K562 (cell line): ENCODE data around the gene LMTK2. TPM values are rescaled to one million over a fixed set of nuclear protein-coding genes. Genes with fewer than 3 reads are reported as not detected.
A peak's percentile ranks its signal among the peaks of the same experiment; 100 is the strongest.

ENCODE experiments used
- ATAC-seq: fragments of 200-7000 bp; cut with Tn5 transposase; 3 replicates; pipeline ENCODE4 v1.9.1; 2020; ENCODE audit warnings: moderate library complexity
- BruUV-seq: library from RNA; stranded (reverse); fragments of 400-500 nt; replicated peaks from 2 replicates; lab custom pipeline; 2021; lab: Mats Ljungman, UMichigan
- CTCF ChIA-PET: fragments of 300-600 bp; formaldehyde crosslinking; extraction: SDS; loops from one replicate; lab custom pipeline; 2021; ENCODE audit warnings: low intra/inter-chr PET ratio; lab: Yijun Ruan, JAX
- POLR2A ChIA-PET: fragments of 300-600, 350-650 bp; sonication (Branson Sonifier 250); formaldehyde crosslinking; extraction: SDS; loops from one replicate; lab custom pipeline; 2021; ENCODE audit warnings: antibody characterized with exemption, inconsistent platforms; lab: Yijun Ruan, JAX
- DNase-seq, 4 experiments: peaks; one replicate each; pipeline versions ENCODE4 v3.0.0 to v3.0.0-alpha.2; 2011 to 2018; ENCODE audit warnings: low spot score in 3 of 4, mixed read lengths in 3 of 4; ENCODE audit errors: extremely low read depth in 1 of 4
- FAIRE-seq: peaks from 2 replicates; lab custom pipeline; 2011; peaks lifted over from hg19 to GRCh38; lab: Jason Lieb, UNC
- H2AFZ ChIP-seq: 2 replicates; pipeline ENCODE4 v1.6.0; 2011; ENCODE audit warnings: low read depth, low read length, control low read depth, inconsistent platforms
- H3K27ac ChIP-seq: fragments of 200-600 bp; 3 replicates; pipeline ENCODE4 v1.8.0; 2011; ENCODE audit warnings: low read depth, mild to moderate bottlenecking, control low read depth, inconsistent platforms, low read length, moderate library complexity, mixed read lengths; ENCODE audit errors: extremely low read depth
- H3K27me3 ChIP-seq, 2 experiments: fragments of 300-600 bp in 1 of 2; 2 replicates in 1 of 2; 3 replicates in 1 of 2; pipeline versions ENCODE4 v1.6.0 to v1.8.0; 2011; ENCODE audit warnings: inconsistent platforms in 2 of 2, low read length in 2 of 2, mild to moderate bottlenecking in 1 of 2, mixed read lengths in 1 of 2, moderate library complexity in 1 of 2; ENCODE audit not compliant: control insufficient read depth in 2 of 2, insufficient read depth in 2 of 2
- H3K36me3 ChIP-seq: fragments of 300-600 bp; 3 replicates; pipeline ENCODE4 v1.8.0; 2011; ENCODE audit warnings: mild to moderate bottlenecking, low read length, inconsistent platforms; ENCODE audit not compliant: control insufficient read depth, insufficient read depth
- H3K4me1 ChIP-seq, 2 experiments: fragments of 200-600 bp in 1 of 2; replicated peaks in 1 of 2; 2 replicates in 1 of 2; 3 replicates in 1 of 2; pipeline versions ENCODE4 v1.5.1 to v1.8.0; 2011; ENCODE audit warnings: inconsistent platforms in 2 of 2, low read length in 2 of 2, mild to moderate bottlenecking in 1 of 2, mixed read lengths in 1 of 2, moderate library complexity in 1 of 2; ENCODE audit not compliant: control insufficient read depth in 2 of 2, insufficient read depth in 2 of 2
- H3K4me2 ChIP-seq: 2 replicates; pipeline ENCODE4 v1.6.1; 2011; ENCODE audit warnings: low read length, control low read depth, inconsistent platforms, mixed read lengths; ENCODE audit not compliant: insufficient read depth
- H3K4me3 ChIP-seq: fragments of 200-600 bp; sonication (generic), shearing (Covaris generic); 2 replicates; pipeline ENCODE4 v1.5.1; 2016; ENCODE audit warnings: control low read depth, inconsistent platforms
- H3K79me2 ChIP-seq: fragments of 200-600 bp; 3 replicates; pipeline ENCODE4 v1.8.0; 2011; ENCODE audit warnings: low read length, inconsistent platforms; ENCODE audit not compliant: control insufficient read depth, insufficient read depth
- H3K9ac ChIP-seq, 2 experiments: 2 replicates each; pipeline versions ENCODE4 v1.6.0 to v1.6.1; 2011; ENCODE audit warnings: low read depth in 2 of 2, low read length in 2 of 2, control low read depth in 1 of 2, inconsistent platforms in 1 of 2, mild to moderate bottlenecking in 1 of 2, mixed read lengths in 1 of 2; ENCODE audit not compliant: insufficient read depth in 1 of 2
- H3K9me1 ChIP-seq: one replicate; pipeline ENCODE4 v1.6.0; 2011; ENCODE audit warnings: inconsistent platforms, mild to moderate bottlenecking, low read length, moderate library complexity; ENCODE audit not compliant: control insufficient read depth, insufficient read depth
- H3K9me3 ChIP-seq: replicated peaks from 2 replicates; pipeline ENCODE4 v1.5.1; 2011; ENCODE audit warnings: low read depth, low read length, inconsistent platforms; ENCODE audit not compliant: control insufficient read depth, insufficient read depth
- H4K20me1 ChIP-seq: replicated peaks from 2 replicates; pipeline ENCODE4 v1.6.1; 2011; ENCODE audit warnings: low read length, inconsistent platforms, mixed read lengths; ENCODE audit not compliant: control insufficient read depth, insufficient read depth
- C11orf30 ChIP-seq: fragments of 450-650 bp; IDR thresholded peaks from 2 replicates; pipeline ENCODE4 v1.6.1; 2016; ENCODE audit warnings: low read depth, mild to moderate bottlenecking
- CBFA2T2 ChIP-seq: fragments of 450-650 bp; conservative IDR thresholded peaks from 2 replicates; pipeline ENCODE4 v1.6.1; 2017; ENCODE audit warnings: mild to moderate bottlenecking
- ESRRB ChIP-seq: fragments of 250-450 bp; sonication (Bioruptor Pico); IDR thresholded peaks from 2 replicates; pipeline ENCODE4 v1.5.0; 2020; ENCODE audit warnings: mild to moderate bottlenecking, moderate library complexity, borderline replicate concordance
- FUS ChIP-seq: fragments of 200-400 bp; formaldehyde crosslinking; optimal IDR thresholded peaks from 2 replicates; pipeline ENCODE3; 2017; ENCODE audit warnings: low read depth, low read length
- HDAC3 ChIP-seq: fragments of 450-650 bp; IDR thresholded peaks from 2 replicates; pipeline ENCODE4 v1.6.1; 2018; ENCODE audit warnings: borderline replicate concordance, mild to moderate bottlenecking, moderate library complexity; ENCODE audit not compliant: partially characterized antibody
- HNRNPL ChIP-seq: fragments of 200-400 bp; formaldehyde crosslinking; IDR thresholded peaks from 2 replicates; pipeline ENCODE4 v1.6.1; 2017; ENCODE audit warnings: low read depth, mild to moderate bottlenecking, low read length
- HNRNPUL1 ChIP-seq: fragments of 200-400 bp; formaldehyde crosslinking; IDR thresholded peaks from 2 replicates; pipeline ENCODE4 v1.6.1; 2017; ENCODE audit warnings: low read length
- IFI16 ChIP-seq: fragments of 250-450 bp; sonication (Bioruptor Pico); IDR thresholded peaks from 2 replicates; pipeline ENCODE4 v2.1.2; 2022; ENCODE audit warnings: mild to moderate bottlenecking, inconsistent platforms
- MAFF ChIP-seq: IDR thresholded peaks from 2 replicates; pipeline ENCODE4 v1.6.1; 2012; ENCODE audit warnings: low read length, improper control_type of control experiment
- MED1 ChIP-seq: sonication (generic); formaldehyde crosslinking; IDR thresholded peaks from 2 replicates; pipeline ENCODE4 v1.8.1; 2023; ENCODE audit warnings: missing genetic modification reagents, borderline replicate concordance
- NFIC ChIP-seq: fragments of 450-650 bp; IDR thresholded peaks from 2 replicates; pipeline ENCODE4 v1.6.1; 2017; ENCODE audit warnings: mild to moderate bottlenecking, inconsistent platforms
- NFRKB ChIP-seq: fragments of 450-650 bp; IDR thresholded peaks from 2 replicates; pipeline ENCODE4 v1.6.1; 2016; ENCODE audit warnings: low read depth
- PTTG1 ChIP-seq: fragments of 450-650 bp; IDR thresholded peaks from 2 replicates; pipeline ENCODE4 v1.6.1; 2016; ENCODE audit warnings: low read depth, mild to moderate bottlenecking, missing genetic modification characterization, missing compliant biosample characterization
- RAD21 ChIP-seq, 2 experiments: fragments of 250-450 bp in 1 of 2; fragments of 450-650 bp in 1 of 2; sonication (Bioruptor Pico) in 1 of 2; formaldehyde crosslinking in 1 of 2; IDR thresholded peaks in 1 of 2; conservative IDR thresholded peaks in 1 of 2; 2 replicates each; pipeline versions ENCODE4 v1.4.0 to v1.8.0; 2020 to 2022; ENCODE audit warnings: mild to moderate bottlenecking in 2 of 2, moderate library complexity in 1 of 2
- RBBP5 ChIP-seq: fragments of 200-600 bp; sonication (generic); IDR thresholded peaks from 2 replicates; pipeline ENCODE4 v1.6.1; 2012; ENCODE audit warnings: borderline replicate concordance, mild to moderate bottlenecking, low read length, control low read depth, inconsistent platforms; ENCODE audit not compliant: insufficient read depth, poor library complexity, severe bottlenecking
- RBM39 ChIP-seq: fragments of 200-400 bp; formaldehyde crosslinking; optimal IDR thresholded peaks from 2 replicates; pipeline ENCODE3; 2018; ENCODE audit warnings: low read depth, low read length
- SMARCA5 ChIP-seq: fragments of 450-650 bp; IDR thresholded peaks from 2 replicates; pipeline ENCODE4 v1.6.1; 2016
- SRSF9 ChIP-seq: fragments of 200-400 bp; formaldehyde crosslinking; IDR thresholded peaks from 2 replicates; pipeline ENCODE4 v1.6.1; 2017; ENCODE audit warnings: low read depth, low read length, borderline replicate concordance
- TAF1 ChIP-seq: IDR thresholded peaks from 2 replicates; pipeline ENCODE4 v1.6.1; 2011; ENCODE audit warnings: mild to moderate bottlenecking, low read length, moderate library complexity; ENCODE audit not compliant: insufficient read depth, control insufficient read depth, severe bottlenecking; ENCODE audit errors: extremely low read depth
- THRAP3 ChIP-seq: fragments of 450-650 bp; IDR thresholded peaks from 2 replicates; pipeline ENCODE4 v1.6.1; 2016; ENCODE audit warnings: mild to moderate bottlenecking, inconsistent platforms, borderline replicate concordance
- TSC22D4 ChIP-seq: fragments of 450-650 bp; IDR thresholded peaks from 2 replicates; pipeline ENCODE4 v1.6.1; 2016; ENCODE audit warnings: missing genetic modification characterization, missing biosample characterization, control low read depth
- ZNF263 ChIP-seq: sonication (generic); formaldehyde crosslinking; IDR thresholded peaks from 2 replicates; pipeline ENCODE4 v1.8.0; 2022; ENCODE audit warnings: mild to moderate bottlenecking, missing genetic modification reagents, borderline replicate concordance
- ZNF316 ChIP-seq: fragments of 450-650 bp; IDR thresholded peaks from 2 replicates; pipeline ENCODE4 v1.6.1; 2016
- WGBS: fragments of 100-300 bp; shearing (Covaris generic); methylation state at CpG from one replicate; pipeline ENCODE4 v1.1.6; 2016; ENCODE audit warnings: low coverage, mixed read lengths; ENCODE audit not compliant: insufficient coverage; ENCODE audit errors: missing lambda C conversion rate; 5-methylcytosine and 5-hydroxymethylcytosine counted together
- in situ Hi-C: fragments of 300-500 bp; cut with MboI; formaldehyde crosslinking; loops from 4 replicates; pipeline ENCODE4 v1.15.0; 2018; ENCODE audit warnings: inconsistent platforms, mixed read lengths
- intact Hi-C: fragments of 100-400 bp; cut with micrococcal nuclease; formaldehyde crosslinking; loops from 2 replicates; pipeline ENCODE4 v1.14.2; 2022
- polyA plus RNA-seq, 8 experiments: library from polyadenylated mRNA; depleted of rRNA in 4 of 8; stranded (reverse) in 5 of 8; unstranded in 3 of 8; fragments of >200 nt; fragmentation: Nextera tagmentation in 2 of 8; fragmentation: Illumina TruSeq in 1 of 8; extraction: Ambion mirVana in 2 of 8; extraction: Trizol in 1 of 8; gene quantifications; 2 replicates each; pipeline versions ENCODE4 v1.2.1 to v1.2.3, GENCODE V29; 2011 to 2014; ENCODE audit warnings: inconsistent platforms in 1 of 8, missing spikeins in 1 of 8
- total RNA-seq, 7 experiments: library from RNA; depleted of rRNA in 6 of 7; stranded (reverse); fragments of >200 nt in 6 of 7; fragmentation: Illumina TruSeq in 2 of 7; extraction: Trizol in 2 of 7; gene quantifications; 2 replicates each; pipeline versions ENCODE4 v1.2.1 to v1.2.3, GENCODE V29; 2011 to 2021; ENCODE audit warnings: low replicate concordance in 1 of 7

The LMTK2 gene
- total and polyA plus RNA-seq, 9 of the 15 experiments (the other 6 are each of a cell fraction or from before 2014, with no cell fraction given) = 0.78 to 16.4 (median 6.3) TPM

GRCh38 chr7:98196706-98197605 is 90.3 kb downstream of the LMTK2 start:
- ATAC-seq (no peak), DNase-seq (no peak), FAIRE-seq (no peak)
- peaks cover 4% of the 10 kb centered on the region; the same call in 1 of the 2 replicates for H4K20me1 ChIP-seq
- intact Hi-C loops = no loop called here
- H3K9ac ChIP-seq = no peak overlapping the region
- no peak overlapping the region for H2AFZ ChIP-seq
- H3K4me2 ChIP-seq = no peak overlapping the region
- 80% methylated on average over 16 of the region's 16 CpGs for WGBS
- in situ Hi-C loops = no loop called here
- no peaks in the 10 kb centered on the region; a peak in 1 of 5 replicates for H3K4me1 ChIP-seq
- no peaks in the 10 kb centered on the region for H3K27me3 ChIP-seq
- ChIA-PET CTCF (no interaction called here), POLR2A (interaction anchor here (0.6 kb wide), 1 partner anchor 204 kb away, joined by 3 read pairs; no protein-coding TSS in a partner anchor)
- no peaks in the 10 kb centered on the region for H3K9me1 ChIP-seq
- peaks cover 37% of the 10 kb centered on the region; the same call in 2 of the 3 replicates for H3K36me3 ChIP-seq
- BruUV-seq = no TSS peak
- H3K4me3 ChIP-seq = no peak overlapping the region
- H3K79me2 ChIP-seq = no peaks in the 10 kb centered on the region
- no peak overlapping the region for H3K27ac ChIP-seq
- H3K9me3 ChIP-seq = no peaks in the 10 kb centered on the region
- TF ChIP-seq RBM39 (no peak), HNRNPUL1 (no peak), ZNF263 (no peak), HNRNPL (no peak), NFRKB (no peak), SRSF9 (no peak), TAF1 (no peak), THRAP3 (no peak), TSC22D4 (tag) (no peak), ZNF316 (peak; percentile 68), NFIC (no peak), SMARCA5 (no peak), MED1 (CRISPR knock-in tag) (no peak), HDAC3 (no peak), PTTG1 (no peak), ESRRB (CRISPR knock-in tag) (no peak), IFI16 (CRISPR knock-in tag) (no peak), RBBP5 (no peak), CBFA2T2 (no peak), MAFF (0 out of 2 replicates have a peak, but pooled peaks have one; percentile 13), C11orf30 (0 out of 2 replicates have a peak, but pooled peaks have one; percentile 33), FUS (no peak), RAD21 (CRISPR knock-in tag; conservative IDR thresholded peaks at IDR 0.05 in 1 of 2, IDR thresholded peaks at IDR 0.05 in 1 of 2) (no peak)
